Measurements from ENCODE around the gene P2RX6. TPM values are rescaled to one million over a fixed set of nuclear protein-coding genes. Genes with fewer than 3 reads are reported as not detected.

The P2RX6 gene
- total RNA-seq = 0.27 TPM in 1 of 2 replicates, not detected in the other

DNA sequence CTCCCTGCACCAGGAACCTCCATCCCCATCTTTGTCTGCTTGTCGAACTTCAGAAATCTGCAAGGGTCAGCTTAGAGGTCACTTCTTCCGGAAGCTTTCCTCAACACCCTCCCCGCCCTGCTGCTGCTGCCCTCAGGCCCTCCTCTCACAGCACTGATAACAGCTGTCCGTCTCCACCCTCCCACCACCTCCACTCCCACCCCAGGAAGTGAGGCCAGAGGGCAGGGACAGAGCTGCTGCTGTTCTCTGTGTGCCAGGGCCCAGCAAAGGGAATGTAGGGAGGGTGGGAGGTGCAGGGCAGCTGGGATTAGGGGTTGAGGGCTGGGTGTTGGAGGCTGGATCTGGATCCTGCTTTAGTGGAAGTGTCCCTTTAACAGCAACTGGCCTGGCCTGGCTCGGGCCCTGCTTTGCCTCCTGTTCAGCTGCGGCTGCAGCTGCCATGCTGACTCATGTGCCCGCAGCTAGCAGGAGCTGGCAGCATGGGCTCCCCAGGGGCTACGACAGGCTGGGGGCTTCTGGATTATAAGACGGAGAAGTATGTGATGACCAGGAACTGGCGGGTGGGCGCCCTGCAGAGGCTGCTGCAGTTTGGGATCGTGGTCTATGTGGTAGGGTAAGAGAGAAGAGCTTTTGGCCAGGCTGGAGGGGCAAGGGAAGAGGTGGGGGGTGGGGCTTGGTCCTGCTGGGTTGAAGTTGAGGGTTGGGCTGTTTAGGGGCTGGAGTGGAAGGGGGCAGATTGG lies at the start of gene P2RX6:
TSS of gene P2RX6 (plus strand) at position 440 of the 740 bp plus-strand sequence. CDS start at position 450, 10 bp downstream.
- Histone ChIP-seq H3K36me3 (ENCODE audit: control insufficient read depth, insufficient read depth, low read length) (no peaks in the 10 kb centered on the region), H3K4me3 (ENCODE audit: low read depth, low read length) (peak within 1 kb of the TSS; percentile 41), H3K27me3 (ENCODE audit: control insufficient read depth, insufficient read depth, low read length) (no peaks in the 10 kb centered on the region)
- TF ChIP-seq, protein P1, sequence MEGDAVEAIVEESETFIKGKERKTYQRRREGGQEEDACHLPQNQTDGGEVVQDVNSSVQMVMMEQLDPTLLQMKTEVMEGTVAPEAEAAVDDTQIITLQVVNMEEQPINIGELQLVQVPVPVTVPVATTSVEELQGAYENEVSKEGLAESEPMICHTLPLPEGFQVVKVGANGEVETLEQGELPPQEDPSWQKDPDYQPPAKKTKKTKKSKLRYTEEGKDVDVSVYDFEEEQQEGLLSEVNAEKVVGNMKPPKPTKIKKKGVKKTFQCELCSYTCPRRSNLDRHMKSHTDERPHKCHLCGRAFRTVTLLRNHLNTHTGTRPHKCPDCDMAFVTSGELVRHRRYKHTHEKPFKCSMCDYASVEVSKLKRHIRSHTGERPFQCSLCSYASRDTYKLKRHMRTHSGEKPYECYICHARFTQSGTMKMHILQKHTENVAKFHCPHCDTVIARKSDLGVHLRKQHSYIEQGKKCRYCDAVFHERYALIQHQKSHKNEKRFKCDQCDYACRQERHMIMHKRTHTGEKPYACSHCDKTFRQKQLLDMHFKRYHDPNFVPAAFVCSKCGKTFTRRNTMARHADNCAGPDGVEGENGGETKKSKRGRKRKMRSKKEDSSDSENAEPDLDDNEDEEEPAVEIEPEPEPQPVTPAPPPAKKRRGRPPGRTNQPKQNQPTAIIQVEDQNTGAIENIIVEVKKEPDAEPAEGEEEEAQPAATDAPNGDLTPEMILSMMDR (IDR thresholded peaks at IDR 0.05; ENCODE audit: insufficient read depth, low read length, poor library complexity, severe bottlenecking) = no peak
- DNase-seq (ENCODE audit: low read depth) = no peak

DNA sequence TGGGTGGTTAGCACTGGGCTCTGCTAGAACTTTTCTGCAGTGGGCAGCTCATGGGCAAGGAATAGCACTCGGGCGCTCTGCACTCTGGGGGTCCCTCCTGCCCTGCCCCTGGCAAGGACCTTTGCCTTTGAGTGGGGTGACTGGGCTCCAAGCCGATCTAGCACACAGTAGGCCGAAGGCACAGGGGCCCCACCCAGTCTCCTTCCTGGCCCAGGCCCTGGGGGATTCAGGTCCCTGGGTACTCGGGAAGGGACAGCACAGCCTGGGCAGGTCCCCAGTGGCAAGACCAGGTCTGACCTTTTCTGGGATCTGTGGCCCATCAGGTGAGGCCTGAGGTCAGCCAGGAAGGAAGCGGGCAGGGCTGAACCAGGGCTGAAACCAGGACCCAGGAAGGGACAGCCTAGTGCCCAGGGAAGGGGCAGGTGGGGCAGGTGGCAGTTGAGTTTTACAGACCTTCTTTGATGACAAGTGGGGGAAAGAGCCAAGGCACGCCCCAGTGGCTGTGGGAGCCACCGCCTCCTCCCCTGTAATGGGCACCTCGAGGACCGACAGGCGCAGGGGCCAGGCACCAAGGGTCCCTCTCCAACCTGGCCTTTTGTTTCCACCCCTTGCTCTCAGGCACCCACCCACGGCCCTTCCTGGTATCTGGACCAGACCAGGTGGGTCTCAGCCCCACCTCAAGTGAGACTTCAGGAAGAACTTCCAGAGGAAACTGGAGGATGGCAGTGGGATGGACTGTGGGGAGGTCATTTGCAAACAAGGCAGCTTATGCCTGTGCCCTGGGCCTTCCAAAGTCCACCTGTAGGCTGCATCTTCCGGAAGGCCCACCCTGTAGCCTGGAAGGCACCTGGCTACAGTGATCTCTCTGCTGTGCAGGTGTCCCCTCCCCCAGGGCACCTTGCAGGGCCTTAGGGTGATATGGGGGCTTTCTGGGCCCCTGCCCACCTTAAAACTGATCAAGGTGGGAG lies 48.8 kb upstream of the P2RX6 start:
- H3K27me3 ChIP-seq (ENCODE audit: control insufficient read depth, insufficient read depth, low read length) = peaks cover 18% of the 10 kb centered on the region
- no peak overlapping the region for H3K4me3 ChIP-seq (ENCODE audit: low read depth, low read length)
- H3K36me3 ChIP-seq (ENCODE audit: control insufficient read depth, insufficient read depth, low read length) = no peaks in the 10 kb centered on the region
- DNase-seq (ENCODE audit: low read depth) = no peak
- TF ChIP-seq, protein P1 (IDR thresholded peaks at IDR 0.05; ENCODE audit: insufficient read depth, low read length, poor library complexity, severe bottlenecking) = no peak

DNA sequence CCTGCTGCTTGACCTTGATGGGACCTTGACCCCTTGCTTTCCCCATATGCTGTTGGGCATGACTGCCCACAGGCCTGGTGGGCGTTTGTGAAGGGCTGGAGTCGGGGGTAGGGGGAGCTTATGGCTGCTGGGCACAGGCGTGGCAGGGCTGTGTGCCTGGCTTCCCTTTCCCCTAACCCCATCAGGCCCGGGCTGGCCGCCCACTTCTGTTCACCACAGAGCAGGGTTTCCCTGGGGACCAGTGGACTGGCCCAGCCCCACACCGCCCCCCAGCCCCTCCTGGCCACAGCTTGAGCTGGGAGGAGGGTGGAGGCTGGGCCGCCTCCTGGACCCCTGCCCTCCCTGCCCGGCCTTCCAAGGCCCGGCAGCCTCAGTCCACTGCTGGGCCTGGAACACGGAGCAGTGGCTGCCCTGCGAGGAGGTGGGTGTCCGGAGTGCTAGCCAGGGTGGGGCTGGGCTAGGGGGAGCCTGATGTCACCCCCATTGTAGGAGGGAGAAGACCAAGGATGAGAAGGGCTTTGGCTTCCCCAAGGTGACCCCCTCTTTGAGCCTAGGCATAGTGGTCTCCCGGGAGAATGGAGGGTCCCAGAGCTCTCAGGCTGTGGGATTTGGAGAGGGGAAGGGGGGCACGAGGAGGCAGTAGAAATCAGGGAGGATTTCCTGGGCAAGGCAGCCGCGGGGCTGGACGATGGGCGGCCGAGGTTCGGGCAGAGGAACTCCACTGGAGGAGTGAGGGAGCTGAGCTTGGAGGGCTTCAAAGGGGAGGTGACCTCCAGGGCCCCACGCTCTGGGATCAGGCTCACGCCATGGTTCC lies 47.9 kb upstream of the P2RX6 start, which contains the start of gene AIFM3:
TSS of gene AIFM3 (plus strand) at position 373 of the 814 bp plus-strand sequence. CDS start 690 bp downstream, outside the sequence.
- Histone ChIP-seq H3K36me3 (ENCODE audit: control insufficient read depth, insufficient read depth, low read length) (no peaks in the 10 kb centered on the region), H3K27me3 (ENCODE audit: control insufficient read depth, insufficient read depth, low read length) (peaks cover 18% of the 10 kb centered on the region), H3K4me3 (ENCODE audit: low read depth, low read length) (no peak within 1 kb of the TSS)
- DNase-seq (ENCODE audit: low read depth) = no peak
- TF ChIP-seq, protein P1 (IDR thresholded peaks at IDR 0.05; ENCODE audit: insufficient read depth, low read length, poor library complexity, severe bottlenecking) = no peak

DNA sequence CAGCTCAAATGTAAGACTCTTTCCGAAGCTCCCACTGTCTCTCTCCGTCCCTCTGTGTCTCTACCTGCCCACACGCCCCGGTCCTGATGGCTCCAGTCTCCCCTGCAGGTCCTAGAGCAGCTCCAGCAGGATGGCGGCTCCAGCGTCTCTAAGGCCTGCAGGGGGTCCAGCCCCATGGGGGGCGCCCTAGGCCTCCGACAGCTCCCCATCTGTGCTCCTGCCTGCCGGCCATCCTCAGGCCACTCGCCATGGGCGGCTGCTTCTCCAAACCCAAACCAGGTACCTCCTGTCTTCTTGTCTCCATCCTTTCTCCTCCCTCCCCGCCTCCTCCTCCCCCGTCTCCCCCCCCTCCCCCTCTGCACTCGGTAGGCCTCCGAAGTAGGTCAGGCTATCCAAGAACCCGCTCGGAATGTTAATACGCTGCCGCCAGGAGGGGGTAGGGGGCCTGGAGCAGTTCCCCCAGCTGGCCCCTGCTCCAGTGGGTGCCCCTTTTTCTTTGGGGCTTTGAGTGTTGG lies 47.2 kb upstream of the P2RX6 start:
- TF ChIP-seq, protein P1 (IDR thresholded peaks at IDR 0.05; ENCODE audit: insufficient read depth, low read length, poor library complexity, severe bottlenecking) = no peak
- Histone ChIP-seq H3K4me3 (ENCODE audit: low read depth, low read length) (no peak overlapping the region), H3K27me3 (ENCODE audit: control insufficient read depth, insufficient read depth, low read length) (peaks cover 18% of the 10 kb centered on the region), H3K36me3 (ENCODE audit: control insufficient read depth, insufficient read depth, low read length) (no peaks in the 10 kb centered on the region)
- no peak for DNase-seq (ENCODE audit: low read depth)

DNA sequence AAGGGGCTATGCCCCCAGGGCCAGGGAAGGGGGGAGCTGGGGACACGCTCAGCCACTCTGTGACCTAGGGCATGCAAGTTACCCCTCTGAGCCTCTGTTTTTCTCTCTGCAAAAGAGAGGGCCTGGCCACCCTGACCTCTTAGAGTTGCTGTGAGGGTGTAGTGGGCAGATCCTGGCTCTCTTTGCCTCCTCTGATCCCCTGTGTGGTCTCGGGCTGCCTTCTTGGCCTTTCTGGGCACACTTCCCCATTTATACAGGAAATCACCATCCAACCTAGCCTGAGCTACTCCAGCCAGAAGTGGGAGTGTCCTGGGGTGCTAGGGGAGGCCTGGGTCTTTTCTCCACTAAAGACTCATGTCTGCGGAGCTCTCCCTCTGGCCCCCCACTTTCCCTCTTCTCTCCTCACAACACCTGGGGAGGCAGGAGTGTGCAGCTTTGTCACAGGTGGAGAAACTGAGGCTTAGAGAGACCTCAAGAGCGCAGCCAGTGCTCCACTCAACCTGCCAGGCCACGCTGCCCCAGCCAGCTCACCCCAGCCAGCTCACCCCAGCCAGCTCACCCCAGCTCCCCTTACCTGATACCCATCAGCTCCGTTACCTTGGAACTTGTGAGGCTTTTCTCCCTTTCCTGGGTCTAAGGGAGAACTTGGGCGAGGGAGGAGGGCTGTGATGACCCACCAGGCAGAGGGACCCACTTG lies 46.5 kb upstream of the P2RX6 start:
- no peak overlapping the region for H3K4me3 ChIP-seq (ENCODE audit: low read depth, low read length)
- H3K27me3 ChIP-seq (ENCODE audit: control insufficient read depth, insufficient read depth, low read length) = peaks cover 18% of the 10 kb centered on the region
- no peak for DNase-seq (ENCODE audit: low read depth)
- no peaks in the 10 kb centered on the region for H3K36me3 ChIP-seq (ENCODE audit: control insufficient read depth, insufficient read depth, low read length)
- TF ChIP-seq, protein P1 (IDR thresholded peaks at IDR 0.05; ENCODE audit: insufficient read depth, low read length, poor library complexity, severe bottlenecking) = no peak
